OCI-LY3 (cell line): ENCODE measurements around the gene NELL2.

ENCODE experiments used
- H2AFZ ChIP-seq: fragments of 200-600, 300-600 bp; shearing (Covaris generic); 2 replicates; pipeline ENCODE4 v1.6.0; 2014; ENCODE audit warnings: antibody characterized with exemption, low read depth, low read length
- H3K27ac ChIP-seq: fragments of 200-600, 300-600 bp; sonication (generic); 2 replicates; pipeline ENCODE4 v1.5.1; 2014; ENCODE audit warnings: mild to moderate bottlenecking, low read length, moderate library complexity, mixed read lengths
- H3K27me3 ChIP-seq: fragments of 200-600, 300-600 bp; sonication (generic); 2 replicates; pipeline ENCODE4 v1.6.1; 2014; ENCODE audit warnings: low read depth, low read length, mixed read lengths
- H3K36me3 ChIP-seq: fragments of 200-600, 300-600 bp; sonication (generic); replicated peaks from 2 replicates; pipeline ENCODE3; 2014; ENCODE audit warnings: low read depth, low read length, mixed read lengths
- H3K4me1 ChIP-seq: fragments of 300-600, 200-600 bp; sonication (generic); 2 replicates; pipeline ENCODE4 v1.6.1; 2014; ENCODE audit warnings: low read length, mixed read lengths
- H3K4me2 ChIP-seq: fragments of 200-600, 300-600 bp; sonication (generic); 2 replicates; pipeline ENCODE4 v1.6.1; 2014; ENCODE audit warnings: low read length, mixed read lengths
- H3K4me3 ChIP-seq: fragments of 300-600, 200-600 bp; sonication (generic); 2 replicates; pipeline ENCODE4 v1.5.1; 2014; ENCODE audit warnings: antibody characterized with exemption, mild to moderate bottlenecking, low read length, moderate library complexity
- H3K79me2 ChIP-seq: fragments of 300-600, 200-600 bp; shearing (Covaris generic); 2 replicates; pipeline ENCODE4 v1.6.1; 2014; ENCODE audit warnings: mild to moderate bottlenecking, low read length, mixed read lengths
- H3K9ac ChIP-seq: fragments of 300-600, 200-600 bp; shearing (Covaris generic); 2 replicates; pipeline ENCODE4 v1.6.0; 2014; ENCODE audit warnings: mild to moderate bottlenecking, low read length, moderate library complexity
- H3K9me3 ChIP-seq: fragments of 200-600, 300-600 bp; shearing (Covaris generic); 2 replicates; pipeline ENCODE4 v1.6.1; 2014; ENCODE audit warnings: low read length, mixed read lengths; ENCODE audit not compliant: insufficient read depth
- H4K20me1 ChIP-seq: fragments of 200-600, 300-600 bp; sonication (generic); 2 replicates; pipeline ENCODE4 v1.6.1; 2016; ENCODE audit warnings: low read length, mixed read lengths; ENCODE audit not compliant: insufficient read depth
- EZH2phosphoT487 ChIP-seq: fragments of 200-600 bp; shearing (Covaris generic); IDR thresholded peaks from 2 replicates; pipeline ENCODE4 v1.6.1; 2018; ENCODE audit warnings: antibody characterized with exemption, mixed run types, low read depth
- TF ChIP-seq, protein P1 (sequence below): fragments of 200-600, 300-600 bp; sonication (generic); IDR thresholded peaks from 2 replicates; pipeline ENCODE4 v1.5.1; 2014; ENCODE audit warnings: antibody characterized with exemption, low read length, low read depth

NELL2 gene

DNA sequence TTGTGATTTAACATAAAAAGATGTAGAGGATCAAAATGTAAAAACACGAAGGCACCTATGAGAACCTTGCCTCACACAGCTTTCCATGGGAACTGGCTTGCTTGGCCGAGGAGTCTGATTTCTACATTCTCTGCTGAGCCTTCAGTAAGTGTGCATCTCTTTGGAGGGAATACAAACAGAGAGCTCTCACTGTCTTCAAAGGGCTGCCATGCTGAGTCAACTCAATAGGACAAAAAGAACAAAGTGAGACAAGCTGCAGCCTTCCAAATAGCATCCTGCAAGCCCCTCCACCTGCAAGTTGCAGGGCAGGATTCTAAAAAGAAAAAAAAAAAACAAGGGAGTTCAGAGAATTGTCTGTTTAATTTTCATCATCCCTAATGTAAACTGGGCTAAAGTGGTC is 411.9 kb downstream of the NELL2 start:
- no peaks in the 10 kb centered on the region for H3K9me3 ChIP-seq
- no peak overlapping the region for H2AFZ ChIP-seq
- H3K9ac ChIP-seq, result no peak overlapping the region
- H3K4me1 ChIP-seq, result no peaks in the 10 kb centered on the region
- H3K36me3 ChIP-seq, result no peaks in the 10 kb centered on the region
- no peak overlapping the region for H3K4me3 ChIP-seq
- H3K79me2 ChIP-seq, result no peaks in the 10 kb centered on the region
- H4K20me1 ChIP-seq, result no peaks in the 10 kb centered on the region
- no peak overlapping the region for H3K4me2 ChIP-seq
- H3K27me3 ChIP-seq, result peaks cover 7% of the 10 kb centered on the region; the same call in 1 of the 2 replicates
- TF ChIP-seq, protein P1, sequence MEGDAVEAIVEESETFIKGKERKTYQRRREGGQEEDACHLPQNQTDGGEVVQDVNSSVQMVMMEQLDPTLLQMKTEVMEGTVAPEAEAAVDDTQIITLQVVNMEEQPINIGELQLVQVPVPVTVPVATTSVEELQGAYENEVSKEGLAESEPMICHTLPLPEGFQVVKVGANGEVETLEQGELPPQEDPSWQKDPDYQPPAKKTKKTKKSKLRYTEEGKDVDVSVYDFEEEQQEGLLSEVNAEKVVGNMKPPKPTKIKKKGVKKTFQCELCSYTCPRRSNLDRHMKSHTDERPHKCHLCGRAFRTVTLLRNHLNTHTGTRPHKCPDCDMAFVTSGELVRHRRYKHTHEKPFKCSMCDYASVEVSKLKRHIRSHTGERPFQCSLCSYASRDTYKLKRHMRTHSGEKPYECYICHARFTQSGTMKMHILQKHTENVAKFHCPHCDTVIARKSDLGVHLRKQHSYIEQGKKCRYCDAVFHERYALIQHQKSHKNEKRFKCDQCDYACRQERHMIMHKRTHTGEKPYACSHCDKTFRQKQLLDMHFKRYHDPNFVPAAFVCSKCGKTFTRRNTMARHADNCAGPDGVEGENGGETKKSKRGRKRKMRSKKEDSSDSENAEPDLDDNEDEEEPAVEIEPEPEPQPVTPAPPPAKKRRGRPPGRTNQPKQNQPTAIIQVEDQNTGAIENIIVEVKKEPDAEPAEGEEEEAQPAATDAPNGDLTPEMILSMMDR, result no peak
- TF ChIP-seq EZH2phosphoT487, result no peak
- no peak overlapping the region for H3K27ac ChIP-seq

DNA sequence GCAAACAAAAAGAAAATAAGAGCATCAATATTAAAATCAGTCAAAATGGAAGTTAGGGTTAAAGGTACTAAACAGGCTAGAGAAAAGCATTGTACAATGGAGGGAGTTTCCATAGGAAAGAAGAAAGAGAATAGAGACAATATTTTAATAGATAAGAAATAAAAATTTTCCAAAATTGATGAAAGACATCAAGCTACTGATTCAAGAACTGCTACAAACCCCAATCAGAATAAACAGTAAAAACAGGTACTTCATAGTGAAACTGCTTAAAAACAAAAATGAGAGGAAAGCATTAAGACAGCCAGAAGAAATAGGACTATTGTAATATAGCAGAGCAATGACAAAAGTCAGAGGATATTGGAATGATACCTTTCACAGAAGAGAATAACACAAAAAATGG is 413.4 kb downstream of the NELL2 start:
- Histone ChIP-seq H3K4me3 (no peak overlapping the region), H4K20me1 (no peaks in the 10 kb centered on the region), H3K27ac (no peak overlapping the region), H2AFZ (no peak overlapping the region), H3K9me3 (no peaks in the 10 kb centered on the region), H3K27me3 (peaks cover 7% of the 10 kb centered on the region; the same call in 1 of the 2 replicates), H3K36me3 (no peaks in the 10 kb centered on the region), H3K79me2 (no peaks in the 10 kb centered on the region), H3K4me2 (no peak overlapping the region), H3K9ac (no peak overlapping the region), H3K4me1 (no peaks in the 10 kb centered on the region)
- TF ChIP-seq, protein P1, result no peak
- TF ChIP-seq EZH2phosphoT487, result no peak

DNA sequence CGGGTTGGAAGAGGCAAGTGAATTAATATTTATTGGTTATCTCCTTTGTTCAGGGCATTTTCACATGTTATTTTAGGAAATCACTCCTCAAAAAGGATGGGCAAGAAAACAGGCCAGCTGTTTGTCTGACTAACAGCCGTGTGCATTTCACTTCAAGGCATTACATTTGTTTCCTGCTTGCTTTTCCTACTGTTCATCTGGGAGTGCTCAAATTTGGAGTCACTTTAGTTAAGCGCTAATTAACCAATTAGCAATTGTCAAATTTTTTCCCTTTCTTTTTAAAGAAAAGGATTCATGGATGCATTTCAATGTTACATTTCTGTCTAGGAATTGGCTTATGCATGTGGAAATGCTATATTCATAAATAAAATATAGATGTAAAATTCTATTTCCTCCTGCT is 415.9 kb downstream of the NELL2 start:
- Histone ChIP-seq H4K20me1 (no peaks in the 10 kb centered on the region), H3K4me1 (no peaks in the 10 kb centered on the region), H3K27ac (no peak overlapping the region), H3K9me3 (no peaks in the 10 kb centered on the region), H2AFZ (no peak overlapping the region), H3K36me3 (no peaks in the 10 kb centered on the region), H3K27me3 (peaks cover 15% of the 10 kb centered on the region), H3K4me3 (no peak overlapping the region), H3K4me2 (no peak overlapping the region), H3K9ac (no peak overlapping the region), H3K79me2 (no peaks in the 10 kb centered on the region)
- TF ChIP-seq EZH2phosphoT487, result no peak
- TF ChIP-seq, protein P1, result no peak

DNA sequence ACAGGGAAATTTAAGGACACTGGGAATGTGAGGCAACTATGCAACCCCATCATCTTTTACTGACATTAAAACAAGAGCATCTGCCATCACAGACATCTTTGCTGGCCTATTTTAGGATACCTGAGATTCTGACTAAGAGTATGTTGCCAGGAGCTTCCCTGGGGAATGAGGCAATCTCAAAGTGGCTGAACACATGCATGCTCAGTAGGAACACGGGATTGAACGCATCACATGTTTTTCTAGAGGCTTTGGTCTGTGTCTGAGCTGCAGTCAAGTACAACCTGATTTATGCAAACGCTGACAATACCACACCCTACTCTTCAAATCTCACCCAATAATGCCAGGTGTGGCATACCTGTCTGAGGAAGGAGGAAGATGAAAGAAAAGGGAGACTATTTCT is 416.5 kb downstream of the NELL2 start:
- no peak overlapping the region for H2AFZ ChIP-seq
- no peak overlapping the region for H3K4me2 ChIP-seq
- peaks cover 15% of the 10 kb centered on the region for H3K27me3 ChIP-seq
- H3K9me3 ChIP-seq, result no peaks in the 10 kb centered on the region
- TF ChIP-seq, protein P1, result no peak
- no peak for TF ChIP-seq EZH2phosphoT487
- H4K20me1 ChIP-seq, result no peaks in the 10 kb centered on the region
- no peaks in the 10 kb centered on the region for H3K4me1 ChIP-seq
- H3K36me3 ChIP-seq, result no peaks in the 10 kb centered on the region
- no peak overlapping the region for H3K4me3 ChIP-seq
- no peak overlapping the region for H3K9ac ChIP-seq
- no peak overlapping the region for H3K27ac ChIP-seq
- no peaks in the 10 kb centered on the region for H3K79me2 ChIP-seq
